DMS114 treated with DMSO at 0.1 percent for 48 hours (cell line): ENCODE results near the gene CIP2A.
A peak's percentile ranks its signal among the peaks of the same experiment; 100 is the strongest.

Experiments
- DNase-seq: peaks from one replicate; lab custom pipeline; 2025; ENCODE audit not compliant: unreplicated experiment; lab: John Stamatoyannopoulos, UW

CIP2A gene

DNA sequence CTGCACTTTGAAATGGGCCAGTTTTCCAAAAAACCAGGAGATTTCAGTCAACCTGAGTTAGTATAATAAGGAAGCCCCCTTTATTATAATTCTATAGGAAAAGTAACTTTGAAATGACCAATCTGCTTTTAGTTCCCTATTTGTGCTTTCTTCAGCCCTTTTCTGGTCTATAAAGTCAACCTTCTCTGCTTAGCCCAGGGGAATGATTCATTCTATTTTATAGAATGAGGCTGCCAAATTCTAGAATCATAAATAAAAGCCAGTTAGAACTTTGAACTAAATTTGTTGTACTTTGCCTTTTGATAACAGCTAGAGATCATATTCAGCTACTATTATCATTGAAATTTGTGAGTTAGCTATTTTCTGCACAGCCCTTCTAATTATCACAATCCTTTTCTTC is 24.7 kb downstream of the CIP2A start:
- no peak for DNase-seq

GRCh38 chr3:108562565-108562964 is 26.7 kb downstream of the CIP2A start:
- DNase-seq, result no peak

DNA sequence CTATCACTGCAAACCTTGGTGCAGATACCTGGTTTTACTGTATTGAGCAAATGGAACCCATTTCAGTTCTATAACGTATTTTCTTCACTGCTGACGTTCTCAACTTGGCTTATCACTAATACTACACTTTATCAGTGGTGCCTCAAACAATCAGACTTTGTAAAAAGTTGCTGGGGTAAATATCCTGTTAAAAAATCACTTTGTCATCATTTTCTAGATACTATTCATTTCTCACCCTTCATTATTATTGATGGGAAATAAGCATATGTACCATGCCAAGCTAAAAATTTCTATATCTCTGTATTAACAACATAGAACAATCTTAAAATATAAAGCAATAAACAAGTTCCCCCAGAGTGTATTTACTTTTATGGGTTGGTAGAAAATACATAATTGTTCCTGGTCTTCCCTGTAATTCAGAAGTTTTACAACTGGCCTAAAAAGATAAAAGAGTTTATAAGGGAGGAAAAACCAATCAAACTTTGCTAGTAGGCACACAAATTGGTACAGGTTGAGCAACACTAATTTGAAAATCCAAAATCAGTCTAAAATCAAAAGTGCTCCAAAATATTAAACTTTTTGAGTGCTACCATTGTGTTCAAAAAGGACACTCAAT is 33.2 kb downstream of the CIP2A start:
- no peak for DNase-seq

- peak; percentile 8 for DNase-seq
Observed at GRCh38 chr3:108554913-108555571, 34.2 kb downstream of the CIP2A start.

GRCh38 chr3:108554229-108554628 is 35.0 kb downstream of the CIP2A start:
- no peak for DNase-seq

DNA sequence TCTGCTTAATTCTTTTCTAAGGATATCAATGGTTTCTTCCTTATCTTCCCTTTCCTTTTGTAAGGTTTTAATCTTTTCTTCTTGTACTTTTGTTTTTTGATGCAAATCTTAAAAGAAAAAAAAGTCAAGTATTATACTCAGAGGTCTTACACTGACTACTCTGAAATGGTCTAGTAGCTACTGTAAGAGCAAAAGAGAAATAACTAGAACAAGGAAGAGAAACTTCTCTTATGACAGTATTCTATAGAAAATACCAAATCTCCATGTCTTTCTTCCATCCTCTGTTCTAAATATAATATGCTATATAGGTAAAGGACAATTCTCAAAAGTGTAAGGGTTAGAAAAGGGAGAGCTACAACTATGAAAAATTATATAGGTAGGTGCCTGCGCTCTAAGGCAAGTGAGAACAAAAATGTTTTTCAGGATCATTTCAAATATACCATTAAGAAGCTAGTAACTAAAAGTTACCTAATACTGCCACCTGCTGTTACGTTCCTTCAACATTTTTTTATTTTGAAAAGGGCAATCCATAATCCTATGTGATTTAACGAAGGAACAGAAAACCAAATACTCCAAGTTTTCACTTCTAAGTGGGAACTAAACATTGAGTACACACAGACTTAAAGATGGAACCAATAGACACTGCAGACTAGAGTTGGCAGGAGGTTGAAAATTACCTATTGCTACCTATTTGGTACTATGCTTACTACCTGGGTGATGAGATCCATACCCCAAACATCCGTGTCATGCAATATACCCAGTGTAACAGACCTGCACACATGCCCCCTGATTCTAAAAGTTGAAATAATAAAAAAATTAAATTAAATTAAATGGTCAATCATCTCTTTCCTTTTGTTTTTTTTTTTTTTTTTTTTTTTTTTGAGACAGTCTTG is 36.7 kb downstream of the CIP2A start:
- DNase-seq, result peak; percentile 42

DNA sequence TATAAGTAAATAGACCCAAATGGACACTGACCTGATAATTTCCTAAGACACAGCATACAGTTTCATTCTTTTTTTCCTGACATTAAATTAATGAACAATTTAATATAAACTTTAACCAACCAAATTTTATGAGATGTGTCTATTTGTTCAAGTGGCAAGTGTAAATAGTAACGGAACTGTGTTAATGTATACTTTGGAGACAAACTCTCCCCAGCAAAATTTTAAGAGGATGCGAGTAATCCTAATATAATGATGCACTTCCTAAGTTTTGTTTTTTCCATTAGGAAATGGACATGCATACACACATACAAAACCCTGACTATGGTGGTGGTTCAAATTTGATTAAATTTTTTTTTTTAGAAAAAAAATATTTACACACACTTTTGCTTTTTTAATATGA is 40.4 kb downstream of the CIP2A start:
- DNase-seq, result no peak

GRCh38 chr3:108548304-108548703 is 40.9 kb downstream of the CIP2A start:
- no peak for DNase-seq

DNA sequence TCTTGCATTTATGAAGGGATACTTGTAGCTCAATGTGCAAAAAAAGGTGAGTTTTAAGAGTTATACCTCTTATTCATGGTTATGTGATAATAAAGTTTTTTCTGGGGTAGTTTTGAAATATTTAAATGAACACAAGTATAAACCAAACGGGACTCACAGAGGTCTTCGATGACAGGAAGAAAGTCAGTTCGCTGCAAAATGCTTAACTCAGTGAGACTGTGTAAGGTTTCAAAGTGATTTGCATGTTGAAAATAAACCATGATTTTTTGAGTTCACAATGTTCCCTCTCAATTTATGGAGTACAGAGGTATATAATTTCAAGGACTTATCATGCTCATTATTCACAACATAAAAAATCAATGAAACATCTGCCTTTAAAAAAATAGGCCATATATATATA is 42.5 kb downstream of the CIP2A start:
- DNase-seq, result no peak

GRCh38 chr3:108546247-108546646 is 43.0 kb downstream of the CIP2A start:
- no peak for DNase-seq

DNA sequence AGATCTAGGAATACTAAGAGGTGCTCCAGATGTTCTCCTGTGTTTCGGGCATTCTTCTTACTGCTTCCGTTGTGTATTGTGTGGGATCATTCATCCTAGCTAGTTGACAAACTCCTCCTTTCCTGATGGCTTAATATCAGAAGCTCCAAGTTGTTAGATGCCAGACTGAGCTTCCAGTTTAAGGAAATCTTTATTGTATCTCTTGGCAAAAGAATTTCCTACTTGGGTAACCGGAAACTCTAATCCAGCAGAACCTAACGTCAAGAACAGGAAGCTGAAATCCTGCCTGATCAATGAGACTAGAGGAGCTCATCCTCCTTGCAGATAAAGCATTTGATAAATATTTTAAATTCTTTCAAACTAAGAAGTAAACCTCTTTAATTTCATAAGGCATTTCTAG is 51.2 kb downstream of the CIP2A start:
- no peak for DNase-seq

DNA sequence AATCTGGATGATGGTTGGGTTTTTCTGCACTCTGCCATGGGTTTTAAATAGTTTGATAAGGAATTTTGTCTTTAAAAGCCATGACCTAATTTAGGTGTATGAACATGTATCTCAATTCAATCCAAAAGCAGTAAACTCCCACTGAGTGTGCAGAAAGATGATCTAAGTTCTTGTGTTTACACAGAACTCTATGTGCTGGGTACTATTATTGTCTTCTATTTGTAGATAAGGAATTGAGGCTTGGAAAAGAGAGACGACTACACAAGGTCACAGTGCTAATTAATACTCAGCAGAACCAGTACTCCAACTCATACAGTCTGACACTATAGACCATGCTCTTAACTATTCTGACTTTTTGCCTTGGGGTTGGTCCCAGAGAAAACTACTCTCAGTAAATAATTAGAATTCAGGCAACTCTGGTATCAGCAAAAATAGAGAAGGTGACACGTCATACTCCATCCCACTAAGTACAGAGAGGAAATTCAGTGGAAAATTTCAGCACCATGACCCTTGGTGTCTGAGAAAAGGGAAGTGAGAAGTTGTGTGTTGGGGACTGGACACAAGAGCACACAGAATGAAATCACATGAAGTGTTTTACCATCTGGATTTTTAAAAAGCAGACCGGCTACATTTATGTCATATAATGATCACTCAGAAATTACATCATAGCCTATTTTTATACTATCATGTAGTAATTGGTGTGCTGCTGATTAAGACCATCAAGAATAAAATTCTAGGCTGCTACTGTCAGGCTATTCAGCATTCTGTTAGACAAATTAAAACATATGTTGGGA is 60.6 kb downstream of the CIP2A start:
- DNase-seq, result no peak

DNA sequence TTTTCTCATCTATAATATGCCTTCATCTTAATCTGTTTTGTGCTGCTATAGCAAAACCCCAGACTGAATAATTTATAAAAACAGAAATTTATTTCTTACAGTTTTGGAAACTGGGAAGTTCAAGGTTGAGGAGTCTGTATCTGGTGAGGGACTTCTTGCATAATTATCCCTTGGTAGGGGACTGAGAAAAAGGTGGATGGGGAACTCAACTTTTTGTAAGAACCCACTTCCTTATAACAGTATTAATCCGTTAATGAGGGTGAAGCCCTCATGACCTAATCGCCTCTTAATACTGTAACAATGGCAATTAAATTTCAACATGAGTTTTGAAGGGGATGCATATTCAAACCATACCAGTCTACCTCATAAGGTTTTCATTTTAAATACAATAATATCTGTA is 61.4 kb downstream of the CIP2A start:
- DNase-seq, result no peak

GRCh38 chr3:108527109-108527508 is 62.1 kb downstream of the CIP2A start:
- DNase-seq, result no peak

DNA sequence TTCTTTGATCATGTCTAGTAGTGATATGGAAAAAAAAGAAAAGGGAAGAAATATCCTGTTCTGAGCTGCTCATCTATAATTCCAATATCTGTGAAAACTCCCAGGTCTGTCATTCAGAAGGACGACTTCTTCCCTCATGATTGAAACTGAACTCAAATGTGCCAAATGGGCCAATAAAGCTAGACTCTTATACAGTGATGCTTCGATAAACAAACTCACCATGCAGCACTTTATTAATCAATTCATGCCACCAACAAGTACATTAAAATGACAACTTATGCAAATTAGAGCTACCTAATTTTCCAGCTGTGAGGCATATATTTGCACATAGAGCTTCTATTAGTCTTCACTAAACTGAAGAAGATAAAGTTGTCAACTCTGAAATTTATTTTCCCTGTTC is 63.3 kb downstream of the CIP2A start:
- no peak for DNase-seq

GRCh38 chr3:108525256-108525655 is 64.0 kb downstream of the CIP2A start:
- DNase-seq, result no peak

DNA sequence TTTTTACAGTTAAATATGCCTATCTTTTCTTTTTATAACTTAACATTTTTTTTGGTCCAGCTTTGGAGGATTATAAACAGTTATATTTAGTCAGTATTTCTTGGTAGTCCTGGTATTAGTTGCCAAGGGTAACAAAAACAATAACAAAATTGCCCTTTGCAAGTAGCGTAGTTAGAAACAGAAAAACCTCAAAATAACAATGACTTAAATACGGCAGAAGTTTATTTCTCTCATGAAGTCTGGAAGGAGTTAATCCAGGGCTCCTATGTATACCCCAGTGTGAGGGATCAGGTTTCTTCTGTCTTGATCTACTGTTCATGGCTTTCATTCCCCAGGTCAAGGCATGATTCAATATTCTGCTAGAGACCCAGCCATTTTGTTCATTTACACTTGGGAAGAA is 64.7 kb downstream of the CIP2A start:
- DNase-seq, result no peak

DNA sequence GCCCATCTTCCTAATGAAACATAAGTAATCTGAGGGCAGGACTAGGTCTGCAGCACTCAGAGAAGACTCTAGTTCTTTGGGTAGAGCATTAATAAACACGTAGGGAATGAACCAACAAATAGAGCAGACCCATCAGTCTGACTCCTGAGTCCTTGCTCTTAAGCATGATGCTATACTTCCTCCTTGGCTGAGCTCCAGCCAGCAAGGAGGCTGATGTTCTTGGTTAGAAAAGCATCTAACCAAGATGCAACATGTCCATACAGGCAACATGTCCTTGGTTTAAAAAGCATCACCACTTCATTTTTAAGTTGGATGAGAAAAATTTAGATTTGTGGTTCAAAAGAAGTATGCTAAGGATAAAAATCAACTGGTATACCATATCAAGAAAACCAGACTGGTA is 70.3 kb downstream of the CIP2A start:
- no peak for DNase-seq

DNA sequence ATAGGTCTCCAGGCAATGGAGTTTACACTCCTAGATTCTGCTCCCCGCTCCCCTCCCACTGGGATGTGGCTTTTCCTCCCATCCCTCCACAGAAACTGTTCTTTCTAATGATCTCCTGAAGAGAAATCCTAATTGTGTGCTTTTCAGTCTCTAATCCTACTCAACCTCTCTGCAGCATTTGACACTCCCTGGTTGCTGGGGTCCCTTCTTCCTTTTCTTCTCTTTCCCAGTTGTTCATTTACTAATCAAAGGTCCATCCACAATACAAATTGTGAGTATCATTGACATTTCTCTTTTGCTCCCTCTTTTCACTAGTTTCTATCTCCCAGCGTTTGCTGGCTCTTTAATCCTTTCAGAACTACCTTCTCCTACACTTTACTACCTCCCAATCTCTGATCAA is 72.4 kb downstream of the CIP2A start:
- DNase-seq, result no peak

DNA sequence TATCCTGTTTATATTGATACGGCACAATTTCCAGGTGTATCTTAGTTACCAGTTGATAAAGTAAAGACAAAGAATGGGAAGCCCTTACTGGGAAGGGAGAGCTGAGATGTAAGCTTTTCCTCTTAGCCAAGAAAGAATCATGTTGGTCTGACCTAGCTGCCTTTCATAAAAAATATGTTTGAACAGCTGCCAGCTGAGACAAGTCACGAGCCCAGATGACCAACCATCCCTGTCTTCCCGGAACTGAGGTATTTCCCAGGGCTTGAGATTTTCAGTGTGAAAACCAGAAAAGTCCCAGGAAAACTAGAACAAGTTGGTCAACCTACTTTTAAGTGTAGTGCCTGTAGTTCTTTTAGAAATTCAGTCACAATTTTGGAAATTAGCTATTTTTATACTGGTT is 75.3 kb downstream of the CIP2A start:
- no peak for DNase-seq

DNA sequence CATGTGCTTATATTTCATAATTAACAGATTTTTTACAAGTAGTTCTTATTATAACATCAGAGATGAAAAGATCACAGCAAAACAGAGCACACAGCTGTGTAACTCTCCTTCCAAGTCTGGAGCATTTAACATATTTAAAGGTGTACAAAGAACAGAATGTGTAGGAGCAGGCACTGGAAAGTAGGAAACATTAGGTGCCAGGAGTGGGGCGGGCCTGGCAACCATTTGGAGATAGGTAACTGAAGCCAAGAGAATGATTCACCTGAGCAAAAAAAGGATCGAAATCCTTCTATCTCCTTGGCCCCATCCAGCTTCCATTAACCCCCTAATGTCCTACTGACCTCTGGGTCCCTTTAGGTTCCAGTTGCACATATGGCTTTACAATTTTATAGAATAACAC is 76.6 kb downstream of the CIP2A start:
- no peak for DNase-seq
